AG10803 (cell line): ENCODE measurements around the gene MYOT.
A peak's percentile ranks its signal among the peaks of the same experiment; 100 is the strongest.

Experiments used
- DNase-seq: peaks from one replicate; pipeline ENCODE4 v3.0.0; 2010; ENCODE audit warnings: low read depth
- H3K4me3 ChIP-seq: 2 replicates; pipeline ENCODE4 v1.5.1; 2011; ENCODE audit warnings: mild to moderate bottlenecking, low read length, control low read depth
- CTCF ChIP-seq: conservative IDR thresholded peaks from 2 replicates; pipeline ENCODE4 v1.5.1; 2011; ENCODE audit warnings: mild to moderate bottlenecking, low read length, control low read depth, inconsistent platforms

Gene MYOT

GRCh38 chr5:137870647-137871339 lies 3.1 kb downstream of the MYOT start:
- no peak for DNase-seq
- TF ChIP-seq CTCF = no peak

GRCh38 chr5:137871571-137871970 lies 3.9 kb downstream of the MYOT start:
- no peak for TF ChIP-seq CTCF
- H3K4me3 ChIP-seq = no peak overlapping the region
- no peak for DNase-seq

More at GRCh38 chr5:137870647-137871339, 3.1 kb downstream of the MYOT start:
- H3K4me3 ChIP-seq = no peak overlapping the region

- no peak for TF ChIP-seq CTCF
- DNase-seq = no peak
- H3K4me3 ChIP-seq = no peak overlapping the region
Observed at GRCh38 chr5:137872466-137872865, 4.8 kb downstream of the MYOT start.

- H3K4me3 ChIP-seq = no peak overlapping the region
- DNase-seq = no peak
- TF ChIP-seq CTCF = no peak
Observed at GRCh38 chr5:137876101-137876500, 8.4 kb downstream of the MYOT start.

- DNase-seq = no peak
- no peak overlapping the region for H3K4me3 ChIP-seq
- no peak for TF ChIP-seq CTCF
Observed at GRCh38 chr5:137880313-137880712, 12.7 kb downstream of the MYOT start.

GRCh38 chr5:137887831-137888230 lies 20.2 kb downstream of the MYOT start:
- no peak for DNase-seq
- no peak overlapping the region for H3K4me3 ChIP-seq
- no peak for TF ChIP-seq CTCF

- no peak for DNase-seq
- no peak for TF ChIP-seq CTCF
- peak overlapping the region; percentile 59 for H3K4me3 ChIP-seq
Observed at GRCh38 chr5:137888466-137888862, 20.8 kb downstream of the MYOT start.
